Testis (tissue), 3 donors: ENCODE data around the gene IFNK. TPM values are rescaled to one million over a fixed set of nuclear protein-coding genes. Genes with fewer than 3 reads are reported as not detected.

ENCODE experiments used
- DNase-seq: peaks from one replicate; pipeline ENCODE4 v3.0.0-alpha.2; 2019
- H3K27ac ChIP-seq, 2 donors: fragments of 200-600 bp; sonication (generic); one replicate each; pipeline ENCODE4 v1.5.1; 2019
- H3K27me3 ChIP-seq: fragments of 200-600 bp; sonication (generic); one replicate; pipeline ENCODE4 v1.5.1; 2019
- H3K36me3 ChIP-seq: fragments of 200-600 bp; sonication (generic); one replicate; pipeline ENCODE4 v1.5.1; 2017; ENCODE audit warnings: low read depth; ENCODE audit errors: missing control alignments
- H3K4me1 ChIP-seq: fragments of 200-600 bp; sonication (generic); one replicate; pipeline ENCODE4 v1.5.1; 2019
- H3K4me3 ChIP-seq, 2 donors: fragments of 200-600 bp; sonication (generic); one replicate each; pipeline ENCODE4 v1.5.1; 2017 to 2019
- H3K9me3 ChIP-seq: fragments of 200-600 bp; sonication (generic); one replicate; pipeline ENCODE4 v1.5.1; 2017
- CTCF ChIP-seq, 3 experiments: fragments of 450-650 bp in 2 of 3; fragments of 200-600 bp in 1 of 3; sonication (generic) in 1 of 3; IDR thresholded peaks; one replicate each; pipeline ENCODE4 v1.5.1; 2016 to 2019; ENCODE audit warnings: antibody characterized with exemption in 3 of 3, mild to moderate bottlenecking in 2 of 3, moderate library complexity in 1 of 3
- POLR2A ChIP-seq: fragments of 450-650 bp; IDR thresholded peaks from one replicate; pipeline ENCODE4 v1.6.1; 2017; ENCODE audit warnings: antibody characterized with exemption, mild to moderate bottlenecking, moderate library complexity
- WGBS, 2 donors: methylation state at CpG; one replicate each; pipeline ENCODE4 v1.1.5; 2018; 5-methylcytosine and 5-hydroxymethylcytosine counted together
- intact Hi-C: fragments of 100-400 bp; cut with DNase I; formaldehyde crosslinking; loops from one replicate; pipeline ENCODE4 v1.15.1; 2023; ENCODE audit warnings: low total_unique reads
- polyA plus RNA-seq: library from polyadenylated mRNA; stranded (reverse); fragments of 350-450 nt; fragmentation: Illumina TruSeq; extraction: RNeasy Lipid Tissue Mini Kit (QIAGEN cat#74804); gene quantifications from one replicate; pipeline ENCODE4 v1.2.3, GENCODE V29; 2014; ENCODE audit warnings: low read depth, low replicate concordance; ENCODE audit not compliant: insufficient read depth
- total RNA-seq, 2 donors: library from RNA; depleted of rRNA; stranded (reverse); fragments of >200 nt; gene quantifications; one replicate each; pipeline ENCODE4 v1.2.3, GENCODE V29; 2016

The IFNK gene
- total and polyA plus RNA-seq, 3 donors from 2014 or later, result not detected

- WGBS, 2 donors, result 91 to 95% methylated on average over 1 of the region's 1 CpG
Observed at GRCh38 chr9:27554712-27555111, 30.6 kb downstream of the IFNK start.

GRCh38 chr9:27556470-27556869, 32.4 kb downstream of the IFNK start:
- H3K4me3 ChIP-seq, result no peak overlapping the region
- intact Hi-C loops, result no loop called here
- H3K4me1 ChIP-seq, result no peaks in the 10 kb centered on the region
- no peak for DNase-seq
- H3K27ac ChIP-seq, result no peak overlapping the region
- H3K36me3 ChIP-seq, result no peaks in the 10 kb centered on the region
- TF ChIP-seq POLR2A, result no peak
- no peak for TF ChIP-seq CTCF (IDR thresholded peaks at IDR 0.05)
- H3K27me3 ChIP-seq, result no peaks in the 10 kb centered on the region
- WGBS, 2 donors, result 94 to 95% methylated on average over 8 of the region's 8 CpGs
- no peaks in the 10 kb centered on the region for H3K9me3 ChIP-seq

More at GRCh38 chr9:27554712-27555111, 30.6 kb downstream of the IFNK start:
- TF ChIP-seq POLR2A (no peak), CTCF (IDR thresholded peaks at IDR 0.05) (no peak)
- Histone ChIP-seq H3K4me1 (no peaks in the 10 kb centered on the region), H3K27me3 (no peaks in the 10 kb centered on the region), H3K9me3 (no peaks in the 10 kb centered on the region), H3K27ac (no peak overlapping the region), H3K36me3 (no peaks in the 10 kb centered on the region), H3K4me3 (no peak overlapping the region)
- DNase-seq, result no peak
- intact Hi-C loops, result no loop called here

GRCh38 chr9:27558307-27558706, 34.2 kb downstream of the IFNK start:
- Histone ChIP-seq H3K4me1 (no peaks in the 10 kb centered on the region), H3K9me3 (no peaks in the 10 kb centered on the region), H3K27me3 (no peaks in the 10 kb centered on the region), H3K36me3 (no peaks in the 10 kb centered on the region), H3K4me3 (no peak overlapping the region), H3K27ac (no peak overlapping the region)
- intact Hi-C loops, result no loop called here
- TF ChIP-seq CTCF (IDR thresholded peaks at IDR 0.05), result no peak
- TF ChIP-seq POLR2A, result no peak
- no peak for DNase-seq

- no peaks in the 10 kb centered on the region for H3K27me3 ChIP-seq
- H3K4me1 ChIP-seq, result no peaks in the 10 kb centered on the region
- TF ChIP-seq POLR2A (no peak), CTCF (IDR thresholded peaks at IDR 0.05) (no peak)
- H3K4me3 ChIP-seq, result no peak overlapping the region
- intact Hi-C loops, result no loop called here
- no peaks in the 10 kb centered on the region for H3K36me3 ChIP-seq
- no peak for DNase-seq
- H3K27ac ChIP-seq, result no peak overlapping the region
- H3K9me3 ChIP-seq, result no peaks in the 10 kb centered on the region
Observed at GRCh38 chr9:27560457-27560856, 36.4 kb downstream of the IFNK start.

- intact Hi-C loops, result no loop called here
- no peaks in the 10 kb centered on the region for H3K36me3 ChIP-seq
- H3K4me3 ChIP-seq, result no peak overlapping the region
- no peak for DNase-seq
- TF ChIP-seq POLR2A (no peak), CTCF (IDR thresholded peaks at IDR 0.05) (no peak)
- H3K9me3 ChIP-seq, result no peaks in the 10 kb centered on the region
- H3K4me1 ChIP-seq, result no peaks in the 10 kb centered on the region
- 84 to 85% methylated on average over 3 of the region's 3 CpGs for WGBS, 2 donors
- H3K27ac ChIP-seq, result no peak overlapping the region
- no peaks in the 10 kb centered on the region for H3K27me3 ChIP-seq
Observed at GRCh38 chr9:27561685-27562084, 37.6 kb downstream of the IFNK start.
